HG02610 (cell line): ENCODE data around the gene GPR108.
"Not testable (repeated sequence)": the region's sequence is repeated elsewhere in the genome, so short reads cannot be mapped to it uniquely, and the experiment has no call there.

Experiments
- ATAC-seq: cut with Tn5 transposase; IDR thresholded peaks from one replicate; pipeline ENCODE4 v1.9.1; 2021; ENCODE audit warnings: mild to moderate bottlenecking, moderate library complexity; ENCODE audit not compliant: unreplicated experiment

Gene GPR108

GRCh38 chr19:6721138-6721474 lies 16.3 kb downstream of the GPR108 start:
- no peak for ATAC-seq

GRCh38 chr19:6720369-6721137 lies 16.8 kb downstream of the GPR108 start, which contains the start of gene C3:
TSS of gene C3 (minus strand) at chr19:6720650. CDS start at chr19:6720589, 61 bp downstream.
- no peak for ATAC-seq

- ATAC-seq = no peak
Measured at GRCh38 chr19:6719992-6720368, 17.4 kb downstream of the GPR108 start.

- ATAC-seq = no peak
Measured at GRCh38 chr19:6719540-6719861, 17.9 kb downstream of the GPR108 start.

- ATAC-seq = no peak
Measured at GRCh38 chr19:6718741-6719539, 18.4 kb downstream of the GPR108 start.

GRCh38 chr19:6718111-6718740 lies 19.2 kb downstream of the GPR108 start:
- ATAC-seq = no peak

- no peak for ATAC-seq
Measured at GRCh38 chr19:6717441-6717971, 19.9 kb downstream of the GPR108 start.

GRCh38 chr19:6717036-6717435 lies 20.3 kb downstream of the GPR108 start:
- ATAC-seq = no peak

- no peak for ATAC-seq
Measured at GRCh38 chr19:6716610-6716970, 20.8 kb downstream of the GPR108 start.

- ATAC-seq = no peak
Measured at GRCh38 chr19:6714749-6715555, 22.4 kb downstream of the GPR108 start.

- no peak for ATAC-seq
Measured at GRCh38 chr19:6713773-6714692, 23.3 kb downstream of the GPR108 start.

GRCh38 chr19:6712692-6713670 lies 24.4 kb downstream of the GPR108 start:
- no peak for ATAC-seq

- ATAC-seq = no peak
Measured at GRCh38 chr19:6712231-6712630, 25.1 kb downstream of the GPR108 start.

- ATAC-seq = no peak
Measured at GRCh38 chr19:6711605-6712004, 25.8 kb downstream of the GPR108 start.

GRCh38 chr19:6711078-6711361 lies 26.4 kb downstream of the GPR108 start:
- ATAC-seq = no peak

GRCh38 chr19:6710273-6711077 lies 26.9 kb downstream of the GPR108 start:
- no peak for ATAC-seq

- ATAC-seq = no peak
Measured at GRCh38 chr19:6709549-6709948, 27.8 kb downstream of the GPR108 start.

- ATAC-seq = not testable (repeated sequence)
Measured at GRCh38 chr19:6708913-6709312, 28.5 kb downstream of the GPR108 start.
